B cell (primary cell): Measurements from ENCODE around the gene WDR7.

Source experiments
- CTCF ChIP-seq: fragments of 200-600 bp; IDR thresholded peaks from one replicate; pipeline ENCODE4 v1.8.0; 2022; ENCODE audit warnings: antibody characterized with exemption, mild to moderate bottlenecking
- EZH2 ChIP-seq: IDR thresholded peaks from 2 replicates; pipeline ENCODE4 v1.6.1; 2012; ENCODE audit warnings: borderline replicate concordance, low read depth, mild to moderate bottlenecking, moderate library complexity, low read length; ENCODE audit not compliant: insufficient read depth, poor library complexity, severe bottlenecking

GRCh38 chr18:56999823-57000222, 348.7 kb downstream of the WDR7 start:
- no peak for TF ChIP-seq CTCF
- TF ChIP-seq EZH2 = no peak
